PC-9 (cell line): ENCODE data around the gene IL32.

Experiments
- CTCF ChIP-seq: fragments of 200-600 bp; sonication (generic); conservative IDR thresholded peaks from 2 replicates; pipeline ENCODE4 v1.6.1; 2017; ENCODE audit warnings: mixed run types, antibody characterized with exemption, mild to moderate bottlenecking, moderate library complexity
- EZH2 ChIP-seq: fragments of 200-600 bp; sonication (generic); IDR thresholded peaks from 2 replicates; pipeline ENCODE4 v1.8.0; 2017; ENCODE audit warnings: antibody characterized with exemption, low read depth

DNA sequence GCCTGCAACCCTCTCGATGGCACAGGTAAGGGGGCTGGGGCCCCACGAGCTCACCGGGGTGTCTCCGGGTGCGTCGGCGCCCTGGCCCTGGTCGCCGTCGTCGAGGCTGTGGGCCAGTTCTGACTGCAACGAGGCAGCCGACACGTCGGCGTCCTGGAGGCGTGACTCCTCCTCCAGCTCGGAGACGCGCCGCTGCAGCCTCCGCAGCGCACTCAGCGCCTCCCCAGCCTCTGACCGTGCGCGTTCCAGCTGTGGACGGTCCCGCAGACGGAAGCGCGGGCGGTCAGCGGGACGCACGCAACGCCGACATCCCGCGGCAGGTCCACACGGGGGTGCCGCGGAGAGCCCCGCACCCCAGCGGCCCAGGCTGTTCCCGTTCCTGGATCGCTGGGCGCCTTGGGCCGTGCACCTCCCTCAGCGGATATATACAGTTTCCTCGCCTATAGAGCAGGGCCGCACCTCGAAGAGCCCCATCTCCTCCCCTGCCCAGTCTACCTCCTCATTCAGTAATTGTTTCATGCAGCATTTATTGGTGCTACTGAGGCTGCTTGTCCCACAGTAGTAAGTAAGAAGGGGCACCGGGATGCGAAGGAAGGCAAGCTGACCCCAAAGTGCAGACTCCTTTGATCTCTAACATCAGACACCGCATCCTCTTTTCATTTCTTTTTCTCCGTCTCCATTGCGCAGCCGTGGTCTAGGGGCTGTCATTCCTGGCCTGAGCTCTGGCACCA is 35.8 kb upstream of the IL32 start:
- TF ChIP-seq CTCF = no peak
- TF ChIP-seq EZH2 = no peak
